Adrenal gland (tissue), 5 donors: ENCODE results near the gene RGL1.

Experiments used
- CTCF ChIP-seq, 6 experiments: fragments of 450-650 bp in 4 of 6; fragments of 200-600 bp in 2 of 6; sonication (generic) in 1 of 6; IDR thresholded peaks; 1 replicate in 5 of 6; 2 replicates in 1 of 6; pipeline versions ENCODE4 v1.5.1 to v1.8.0; 2016 to 2021; ENCODE audit warnings: antibody characterized with exemption in 6 of 6, mild to moderate bottlenecking in 2 of 6, moderate library complexity in 1 of 6
- POLR2A ChIP-seq, 2 donors: fragments of 450-650 bp; IDR thresholded peaks; one replicate each; pipeline ENCODE4 v1.6.1; 2017; ENCODE audit warnings: antibody characterized with exemption in 2 of 2, mild to moderate bottlenecking in 2 of 2, moderate library complexity in 1 of 2
- donor health status: DM: no; HTN: no; CAD: no.

GRCh38 chr1:183977717-183978116 is 172.8 kb downstream of the RGL1 start:
- TF ChIP-seq CTCF (IDR thresholded peaks at IDR 0.05) = no peak
- no peak for TF ChIP-seq POLR2A (IDR thresholded peaks at IDR 0.05)
